OCI-LY7 (cell line): ENCODE measurements around the gene CRYGD. TPM values are rescaled to one million over a fixed set of nuclear protein-coding genes. Genes with fewer than 3 reads are reported as not detected.
A peak's percentile ranks its signal among the peaks of the same experiment; 100 is the strongest.

Source experiments
- BruUV-seq: library from RNA; stranded (reverse); fragments of 400-500 nt; replicated peaks from 2 replicates; lab custom pipeline; 2021; lab: Mats Ljungman, UMichigan
- CTCF ChIA-PET: fragments of 300-600 bp; sonication (Branson Sonifier 250); formaldehyde crosslinking; loops from one replicate; lab custom pipeline; 2022; ENCODE audit warnings: antibody characterized with exemption; ENCODE audit not compliant: unreplicated experiment; lab: Charles Lee
- POLR2A ChIA-PET: fragments of 300-600 bp; sonication (Branson Sonifier 250); formaldehyde crosslinking; loops from one replicate; lab custom pipeline; 2022; ENCODE audit warnings: antibody characterized with exemption; lab: Charles Lee
- DNase-seq: peaks from one replicate; pipeline ENCODE4 v3.0.0-alpha.2; 2015; ENCODE audit warnings: low spot score
- H2AFZ ChIP-seq: fragments of 200-600 bp; sonication (generic), shearing (Covaris generic); 2 replicates; pipeline ENCODE4 v1.6.1; 2014; ENCODE audit warnings: mild to moderate bottlenecking, antibody characterized with exemption, low read length, moderate library complexity
- H3K27ac ChIP-seq: fragments of 200-600 bp; sonication (generic); 2 replicates; pipeline ENCODE4 v1.5.1; 2014; ENCODE audit warnings: mixed run types, low read depth, mild to moderate bottlenecking, moderate library complexity, low read length, inconsistent platforms; ENCODE audit not compliant: poor library complexity, severe bottlenecking
- H3K36me3 ChIP-seq: fragments of 200-600 bp; sonication (generic); 2 replicates; pipeline ENCODE4 v1.6.1; 2014; ENCODE audit warnings: mild to moderate bottlenecking, antibody characterized with exemption, low read length, moderate library complexity, mixed read lengths; ENCODE audit not compliant: insufficient read depth
- H3K4me1 ChIP-seq: fragments of 200-600 bp; sonication (generic); 2 replicates; pipeline ENCODE4 v1.5.1; 2014; ENCODE audit warnings: mild to moderate bottlenecking, low read length; ENCODE audit not compliant: insufficient read depth, poor library complexity, severe bottlenecking
- H3K4me2 ChIP-seq: fragments of 200-600 bp; sonication (generic); 2 replicates; pipeline ENCODE4 v1.6.1; 2014; ENCODE audit warnings: mild to moderate bottlenecking, low read length
- H3K4me3 ChIP-seq: fragments of 200-600 bp; sonication (generic); 2 replicates; pipeline ENCODE4 v1.5.1; 2014; ENCODE audit warnings: mild to moderate bottlenecking, low read depth, low read length; ENCODE audit not compliant: poor library complexity, severe bottlenecking
- H3K79me2 ChIP-seq: fragments of 200-600 bp; sonication (generic); 2 replicates; pipeline ENCODE4 v1.6.1; 2016; ENCODE audit warnings: low read depth, mild to moderate bottlenecking, low read length, moderate library complexity, mixed read lengths; ENCODE audit not compliant: insufficient read depth
- H3K9me2 ChIP-seq: fragments of 200-600 bp; sonication (generic); 2 replicates; pipeline ENCODE4 v1.6.1; 2016; ENCODE audit warnings: mild to moderate bottlenecking, low read length, mixed read lengths; ENCODE audit not compliant: insufficient read depth
- H3K9me3 ChIP-seq: fragments of 200-600 bp; sonication (generic); 2 replicates; pipeline ENCODE4 v1.6.1; 2014; ENCODE audit warnings: mild to moderate bottlenecking, mixed run types, low read length, mixed read lengths
- H4K20me1 ChIP-seq: fragments of 200-600 bp; sonication (generic); 2 replicates; pipeline ENCODE4 v1.6.1; 2014; ENCODE audit warnings: mild to moderate bottlenecking, antibody characterized with exemption, low read length, moderate library complexity, mixed read lengths; ENCODE audit not compliant: insufficient read depth
- EZH2phosphoT487 ChIP-seq: fragments of 200-600 bp; sonication (generic); IDR thresholded peaks from 2 replicates; pipeline ENCODE4 v1.6.1; 2018; ENCODE audit warnings: low read depth, borderline replicate concordance, mild to moderate bottlenecking, mixed run types, antibody characterized with exemption, low read length, moderate library complexity, mixed read lengths
- intact Hi-C: fragments of 100-400 bp; cut with micrococcal nuclease; formaldehyde crosslinking; loops from one replicate; pipeline ENCODE4 v1.10.0; 2022; ENCODE audit not compliant: unreplicated experiment
- total RNA-seq, 2 experiments: library from RNA; depleted of rRNA in 1 of 2; stranded (reverse); fragments of >200 nt in 1 of 2; shearing (Covaris generic) in 1 of 2; gene quantifications; 2 replicates each; pipeline ENCODE4 v1.2.3, GENCODE V29; 2014 to 2022
- TF ChIP-seq, protein P1 (sequence below): fragments of 200-600 bp; sonication (generic); conservative IDR thresholded peaks from 2 replicates; pipeline ENCODE4 v1.5.1; 2014; ENCODE audit warnings: mild to moderate bottlenecking, antibody characterized with exemption, low read length, moderate library complexity, mixed read lengths

The CRYGD gene
- total RNA-seq, 2 experiments from 2014 or later: not detected

DNA sequence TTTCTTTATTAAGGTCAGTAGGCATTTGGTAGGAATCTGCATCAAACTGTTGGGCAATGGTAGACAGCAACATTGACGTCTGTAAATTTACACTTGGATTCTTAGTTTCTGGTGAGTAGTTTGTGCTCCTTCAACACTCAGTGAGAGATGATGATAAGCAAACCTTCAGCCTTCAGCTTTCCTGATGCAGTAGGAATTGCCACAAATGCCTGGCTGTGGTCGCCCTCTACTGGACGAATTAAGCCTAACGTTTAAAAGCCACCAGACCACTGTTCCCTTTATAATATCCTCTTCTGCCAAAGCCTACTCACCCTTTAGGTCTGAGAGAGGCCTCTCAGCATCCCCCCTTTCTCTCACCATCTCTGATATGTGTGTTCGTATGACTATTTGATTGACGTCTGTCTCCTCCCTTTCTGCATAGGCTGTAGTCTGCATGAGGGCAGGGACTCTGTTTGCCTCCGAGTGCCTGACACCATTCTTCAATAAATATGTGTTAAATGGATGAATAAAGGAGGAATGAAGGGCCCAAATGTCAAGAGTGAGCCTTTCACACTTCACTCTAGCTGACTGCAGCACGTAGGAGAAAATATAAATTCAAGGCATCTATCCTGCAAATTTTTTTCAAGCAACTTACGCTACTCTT lies 52.0 kb downstream of the CRYGD start:
- Histone ChIP-seq H3K4me1 (no peaks in the 10 kb centered on the region), H4K20me1 (no peaks in the 10 kb centered on the region), H3K4me2 (no peak overlapping the region), H3K36me3 (no peaks in the 10 kb centered on the region), H3K9me2 (no peaks in the 10 kb centered on the region), H3K27ac (no peak overlapping the region), H3K79me2 (no peaks in the 10 kb centered on the region), H2AFZ (no peak overlapping the region), H3K9me3 (no peaks in the 10 kb centered on the region), H3K4me3 (no peak overlapping the region)
- BruUV-seq: no TSS peak
- peak; percentile 58 for DNase-seq
- TF ChIP-seq, protein P1, sequence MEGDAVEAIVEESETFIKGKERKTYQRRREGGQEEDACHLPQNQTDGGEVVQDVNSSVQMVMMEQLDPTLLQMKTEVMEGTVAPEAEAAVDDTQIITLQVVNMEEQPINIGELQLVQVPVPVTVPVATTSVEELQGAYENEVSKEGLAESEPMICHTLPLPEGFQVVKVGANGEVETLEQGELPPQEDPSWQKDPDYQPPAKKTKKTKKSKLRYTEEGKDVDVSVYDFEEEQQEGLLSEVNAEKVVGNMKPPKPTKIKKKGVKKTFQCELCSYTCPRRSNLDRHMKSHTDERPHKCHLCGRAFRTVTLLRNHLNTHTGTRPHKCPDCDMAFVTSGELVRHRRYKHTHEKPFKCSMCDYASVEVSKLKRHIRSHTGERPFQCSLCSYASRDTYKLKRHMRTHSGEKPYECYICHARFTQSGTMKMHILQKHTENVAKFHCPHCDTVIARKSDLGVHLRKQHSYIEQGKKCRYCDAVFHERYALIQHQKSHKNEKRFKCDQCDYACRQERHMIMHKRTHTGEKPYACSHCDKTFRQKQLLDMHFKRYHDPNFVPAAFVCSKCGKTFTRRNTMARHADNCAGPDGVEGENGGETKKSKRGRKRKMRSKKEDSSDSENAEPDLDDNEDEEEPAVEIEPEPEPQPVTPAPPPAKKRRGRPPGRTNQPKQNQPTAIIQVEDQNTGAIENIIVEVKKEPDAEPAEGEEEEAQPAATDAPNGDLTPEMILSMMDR: peak; percentile 87
- no peak for TF ChIP-seq EZH2phosphoT487
- ChIA-PET CTCF (interaction anchor here (1.0 kb wide), 1 partner anchor 326 kb away, joined by 3 read pairs; no protein-coding TSS in a partner anchor), POLR2A (interaction anchor here (0.6 kb wide), 1 partner anchor 541 kb away, joined by 3 read pairs; no protein-coding TSS in a partner anchor)
- intact Hi-C loops: loop anchor here (1.0 to 5.0 kb wide), 2 partner anchors 326 to 445 kb away; partner anchors contain the start of gene METTL21A

Other genes starting within 250 kb of the CRYGD start
- 4.0 and 6.3 TPM in 2 replicates for gene PLEKHM3, start 99.0 kb downstream of the CRYGD start, total RNA-seq (2014; rRNA removed; shearing (Covaris generic))
- 3.7 and 5.4 TPM in 2 replicates for gene PLEKHM3, start 99.0 kb downstream of the CRYGD start, total RNA-seq (2022)
- gene CRYGC, start 5.3 kb upstream of the CRYGD start, total RNA-seq (2014; rRNA removed; shearing (Covaris generic)): not detected in 2 replicates
- gene CRYGC, start 5.3 kb upstream of the CRYGD start, total RNA-seq (2022): not detected in 2 replicates
- gene CRYGB, start 21.6 kb upstream of the CRYGD start, total RNA-seq (2014; rRNA removed; shearing (Covaris generic)): not detected in 2 replicates
- gene CRYGB, start 21.6 kb upstream of the CRYGD start, total RNA-seq (2022): not detected in 2 replicates
- not detected in 2 replicates for gene CRYGA, start 39.1 kb upstream of the CRYGD start, total RNA-seq (2014; rRNA removed; shearing (Covaris generic))
- not detected in 2 replicates for gene CRYGA, start 39.1 kb upstream of the CRYGD start, total RNA-seq (2022)
- gene C2orf80, start 65.5 kb upstream of the CRYGD start, total RNA-seq (2014; rRNA removed; shearing (Covaris generic)): not detected in 2 replicates
- gene C2orf80, start 65.5 kb upstream of the CRYGD start, total RNA-seq (2022): not detected in 2 replicates
- 28.2 and 36.2 TPM in 2 replicates for gene IDH1, start 130.5 kb upstream of the CRYGD start, total RNA-seq (2014; rRNA removed; shearing (Covaris generic))
- 48.9 and 57.2 TPM in 2 replicates for gene IDH1, start 130.5 kb upstream of the CRYGD start, total RNA-seq (2022)
- 29.2 and 29.7 TPM in 2 replicates for gene PIKFYVE, start 141.7 kb upstream of the CRYGD start, total RNA-seq (2014; rRNA removed; shearing (Covaris generic))
- 50.0 and 52.2 TPM in 2 replicates for gene PIKFYVE, start 141.7 kb upstream of the CRYGD start, total RNA-seq (2022)